ENCODE data around the gene GSK3B. TPM values are rescaled to one million over a fixed set of nuclear protein-coding genes. Genes with fewer than 3 reads are reported as not detected.

GSK3B gene
- total RNA-seq, 3 donors from 2014 or later = 28.3 to 29.2 (median 28.5) TPM

GRCh38 chr3:119794971-119795612, 299.2 kb downstream of the GSK3B start:
- H3K36me3 Mint-ChIP-seq (ENCODE audit: insufficient read depth) = no peaks in the 10 kb centered on the region
- H3K27me3 Mint-ChIP-seq (ENCODE audit: low read depth) = peaks cover 6% of the 10 kb centered on the region
- ATAC-seq = no peak
- H3K4me1 Mint-ChIP-seq (ENCODE audit: low read depth) = no peaks in the 10 kb centered on the region
- DNase-seq = no peak
- H3K9me3 Mint-ChIP-seq = no peaks in the 10 kb centered on the region
- no peak overlapping the region for H3K4me3 Mint-ChIP-seq

DNA sequence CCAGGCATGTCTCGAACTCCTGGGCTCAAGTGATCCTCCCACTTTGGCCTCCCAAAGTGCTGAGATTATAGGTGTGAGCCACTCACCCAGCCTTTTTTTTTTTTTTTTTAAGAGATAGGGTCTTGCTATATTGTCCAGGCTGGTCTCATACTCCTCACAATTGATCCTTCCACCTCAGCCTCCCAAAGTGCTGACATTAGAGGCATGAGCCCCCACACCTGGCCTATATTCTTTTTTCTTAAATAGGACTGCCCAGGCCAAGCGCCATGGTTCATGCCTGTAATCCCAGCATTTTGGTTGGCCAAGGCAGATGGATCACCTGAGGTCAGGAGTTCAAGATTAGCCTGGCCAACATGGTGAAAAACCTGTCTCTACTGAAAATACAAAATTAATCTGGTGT, 299.8 kb downstream of the GSK3B start:
- H3K27me3 Mint-ChIP-seq (ENCODE audit: low read depth) = peaks cover 6% of the 10 kb centered on the region
- H3K36me3 Mint-ChIP-seq (ENCODE audit: insufficient read depth) = no peaks in the 10 kb centered on the region
- H3K9me3 Mint-ChIP-seq = no peaks in the 10 kb centered on the region
- no peaks in the 10 kb centered on the region for H3K4me1 Mint-ChIP-seq (ENCODE audit: low read depth)
- DNase-seq = no peak
- no peak for ATAC-seq
- H3K4me3 Mint-ChIP-seq = no peak overlapping the region

DNA sequence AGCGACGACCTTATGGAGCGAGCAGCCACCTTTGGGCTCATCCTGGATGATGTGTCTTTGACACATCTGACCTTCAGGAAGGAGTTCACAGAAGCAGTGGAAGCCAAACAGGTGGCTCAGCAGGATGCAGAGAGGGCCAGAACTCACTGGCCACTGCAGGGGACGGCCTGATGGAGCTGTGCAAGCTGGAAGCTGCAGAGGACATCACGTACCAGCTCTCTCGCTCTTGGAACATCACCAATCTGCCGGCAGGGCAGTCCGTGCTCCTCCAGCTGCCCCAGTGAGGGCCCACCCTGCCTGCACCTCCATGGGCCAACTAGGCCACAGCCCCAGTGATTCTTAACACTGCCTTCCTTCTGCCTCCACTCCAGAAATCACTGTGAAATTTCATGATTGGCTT, 302.0 kb downstream of the GSK3B start:
- Mint-ChIP-seq H3K36me3 (ENCODE audit: insufficient read depth) (no peaks in the 10 kb centered on the region), H3K27me3 (ENCODE audit: low read depth) (no peaks in the 10 kb centered on the region), H3K4me1 (ENCODE audit: low read depth) (no peaks in the 10 kb centered on the region), H3K4me3 (no peak overlapping the region), H3K9me3 (no peaks in the 10 kb centered on the region)
- no peak for ATAC-seq
- DNase-seq = no peak

GRCh38 chr3:119790369-119790768, 303.9 kb downstream of the GSK3B start:
- DNase-seq (no peak), ATAC-seq (no peak)
- Mint-ChIP-seq H3K9me3 (no peaks in the 10 kb centered on the region), H3K27me3 (ENCODE audit: low read depth) (no peaks in the 10 kb centered on the region), H3K36me3 (ENCODE audit: insufficient read depth) (no peaks in the 10 kb centered on the region), H3K4me3 (no peak overlapping the region), H3K4me1 (ENCODE audit: low read depth) (no peaks in the 10 kb centered on the region)

GRCh38 chr3:119786409-119786808, 307.8 kb downstream of the GSK3B start:
- Mint-ChIP-seq H3K4me3 (no peak overlapping the region), H3K9me3 (no peaks in the 10 kb centered on the region), H3K27me3 (ENCODE audit: low read depth) (no peaks in the 10 kb centered on the region), H3K36me3 (ENCODE audit: insufficient read depth) (no peaks in the 10 kb centered on the region), H3K4me1 (ENCODE audit: low read depth) (no peaks in the 10 kb centered on the region)
- ATAC-seq = no peak
- DNase-seq = no peak

DNA sequence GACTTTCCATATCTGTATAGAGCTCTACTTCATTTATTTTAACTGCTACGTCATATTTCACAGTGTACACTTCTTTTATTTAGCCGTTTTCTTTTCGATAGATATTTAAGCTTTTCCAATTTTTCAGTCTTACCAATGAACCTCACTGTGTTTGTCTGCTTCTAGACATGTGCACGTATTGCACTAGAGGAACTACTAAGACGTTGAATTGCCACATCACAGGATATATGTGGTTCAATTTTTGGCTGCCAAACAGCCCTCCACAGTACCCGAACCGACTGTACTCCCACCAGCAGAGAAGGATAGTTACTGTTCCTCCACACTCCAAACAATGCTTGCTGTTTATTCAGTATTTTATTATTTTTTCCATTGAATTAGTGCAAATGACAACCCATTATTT, 310.4 kb downstream of the GSK3B start:
- H3K9me3 Mint-ChIP-seq = no peaks in the 10 kb centered on the region

GRCh38 chr3:119783255-119783654, 311.0 kb downstream of the GSK3B start:
- DNase-seq (no peak), ATAC-seq (no peak)
- Mint-ChIP-seq H3K4me1 (ENCODE audit: low read depth) (peaks cover 4% of the 10 kb centered on the region), H3K36me3 (ENCODE audit: insufficient read depth) (no peaks in the 10 kb centered on the region), H3K27me3 (ENCODE audit: low read depth) (no peaks in the 10 kb centered on the region), H3K9me3 (no peaks in the 10 kb centered on the region), H3K4me3 (no peak overlapping the region)

More for the DNA sequence above, 310.4 kb downstream of the GSK3B start:
- H3K27me3 Mint-ChIP-seq (ENCODE audit: low read depth) = no peaks in the 10 kb centered on the region
- H3K4me3 Mint-ChIP-seq = no peak overlapping the region
- no peak for DNase-seq
- no peak for ATAC-seq
- no peaks in the 10 kb centered on the region for H3K36me3 Mint-ChIP-seq (ENCODE audit: insufficient read depth)
- H3K4me1 Mint-ChIP-seq (ENCODE audit: low read depth) = peaks cover 4% of the 10 kb centered on the region

DNA sequence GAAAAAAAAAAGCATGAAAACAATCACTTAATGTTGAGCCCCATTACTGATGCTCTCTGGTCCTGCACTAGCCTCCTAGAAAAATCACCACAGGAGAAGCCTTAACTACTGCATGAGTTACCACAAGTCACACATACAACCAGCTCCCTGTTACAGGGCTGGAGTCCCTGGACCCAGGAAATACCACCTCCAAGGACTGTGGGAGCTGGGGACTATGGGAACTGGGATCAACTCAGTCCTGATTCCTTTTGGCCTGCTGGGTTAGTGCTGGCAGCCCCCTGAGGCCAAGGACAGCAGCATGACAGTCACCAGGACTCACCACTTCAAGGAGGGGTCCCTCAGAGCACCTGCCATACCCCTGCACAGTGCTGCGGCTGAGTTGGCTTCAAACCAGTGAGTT, 311.8 kb downstream of the GSK3B start:
- Mint-ChIP-seq H3K4me1 (ENCODE audit: low read depth) (peaks cover 4% of the 10 kb centered on the region), H3K9me3 (no peaks in the 10 kb centered on the region), H3K4me3 (no peak overlapping the region), H3K36me3 (ENCODE audit: insufficient read depth) (no peaks in the 10 kb centered on the region), H3K27me3 (ENCODE audit: low read depth) (no peaks in the 10 kb centered on the region)
- DNase-seq (no peak), ATAC-seq (no peak)

- H3K4me3 Mint-ChIP-seq = no peak within 1 kb of the TSS
- no peak for ATAC-seq
- peaks cover under 1% of the 10 kb centered on the region for H3K9me3 Mint-ChIP-seq
- DNase-seq = no peak
- peaks cover 4% of the 10 kb centered on the region for H3K4me1 Mint-ChIP-seq (ENCODE audit: low read depth)
- H3K27me3 Mint-ChIP-seq (ENCODE audit: low read depth) = no peaks in the 10 kb centered on the region
- no peaks in the 10 kb centered on the region for H3K36me3 Mint-ChIP-seq (ENCODE audit: insufficient read depth)
These were observed 312.7 kb downstream of the GSK3B start, which contains the start of gene NR1I2 for GRCh38 chr3:119781330-119782198. Gene NR1I2 (plus strand): TSS chr3:119782101.

DNA sequence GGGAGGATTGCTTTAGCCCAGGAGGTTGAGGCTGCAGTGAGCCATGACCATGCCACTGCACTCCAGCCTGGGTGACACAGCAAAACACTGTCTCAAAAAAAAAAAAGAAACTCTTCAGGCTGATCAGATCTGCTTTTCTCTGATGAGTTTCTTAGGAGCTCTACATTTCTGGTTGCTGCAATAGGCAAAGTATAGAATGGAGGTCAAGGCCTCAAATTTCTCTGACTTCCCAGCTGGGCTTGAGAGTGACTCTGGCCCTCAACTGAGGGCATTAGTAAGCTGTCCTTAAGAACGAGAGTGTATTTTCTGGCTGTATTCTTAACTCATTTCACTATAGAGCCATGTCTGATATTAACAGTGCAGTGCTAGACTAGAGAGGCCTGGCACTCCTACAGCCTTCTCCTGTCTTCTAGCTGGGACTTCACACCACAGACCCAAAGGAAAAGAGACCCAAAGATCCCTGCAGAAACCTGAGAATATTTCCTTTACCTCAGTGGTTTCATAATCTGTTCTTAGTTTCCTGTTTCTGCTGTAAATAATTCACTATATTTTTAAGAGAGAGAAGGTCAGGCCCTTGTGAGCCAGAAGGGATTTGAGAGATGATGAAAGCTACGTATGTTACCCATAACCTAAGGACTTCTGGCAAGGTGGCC, 314.4 kb downstream of the GSK3B start:
- H3K4me1 Mint-ChIP-seq (ENCODE audit: low read depth) = peaks cover 4% of the 10 kb centered on the region
- no peak overlapping the region for H3K4me3 Mint-ChIP-seq
- no peaks in the 10 kb centered on the region for H3K27me3 Mint-ChIP-seq (ENCODE audit: low read depth)
- DNase-seq (no peak), ATAC-seq (no peak)
- peaks cover 9% of the 10 kb centered on the region for H3K9me3 Mint-ChIP-seq
- no peaks in the 10 kb centered on the region for H3K36me3 Mint-ChIP-seq (ENCODE audit: insufficient read depth)

- Mint-ChIP-seq H3K9me3 (peaks cover 9% of the 10 kb centered on the region), H3K4me3 (no peak overlapping the region), H3K36me3 (ENCODE audit: insufficient read depth) (no peaks in the 10 kb centered on the region), H3K27me3 (ENCODE audit: low read depth) (no peaks in the 10 kb centered on the region), H3K4me1 (ENCODE audit: low read depth) (peaks cover 4% of the 10 kb centered on the region)
- DNase-seq (no peak), ATAC-seq (no peak)
These were observed 315.4 kb downstream of the GSK3B start for GRCh38 chr3:119778811-119779210.

DNA sequence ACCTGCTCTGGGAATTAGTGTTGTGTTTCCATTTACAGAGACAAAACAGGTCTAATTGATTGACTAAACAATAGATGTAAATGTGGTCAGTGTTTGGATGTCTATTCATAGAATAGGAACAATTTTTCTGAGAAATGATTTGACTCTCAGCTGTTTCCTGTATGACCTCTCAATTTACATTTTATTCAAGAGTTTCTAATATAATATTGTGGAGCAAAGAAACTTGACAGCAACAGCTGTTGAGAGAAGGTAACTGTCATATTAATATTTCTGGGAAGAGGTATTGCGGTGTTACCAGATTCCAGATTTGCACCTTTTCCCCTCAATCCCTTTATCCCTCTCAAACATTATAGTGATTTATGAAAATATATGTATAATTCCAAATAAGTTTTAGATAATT, 316.1 kb downstream of the GSK3B start:
- ATAC-seq (no peak), DNase-seq (no peak)
- Mint-ChIP-seq H3K4me3 (no peak overlapping the region), H3K27me3 (ENCODE audit: low read depth) (peaks cover 2% of the 10 kb centered on the region), H3K9me3 (peaks cover 9% of the 10 kb centered on the region), H3K36me3 (ENCODE audit: insufficient read depth) (no peaks in the 10 kb centered on the region), H3K4me1 (ENCODE audit: low read depth) (peaks cover 4% of the 10 kb centered on the region)

DNA sequence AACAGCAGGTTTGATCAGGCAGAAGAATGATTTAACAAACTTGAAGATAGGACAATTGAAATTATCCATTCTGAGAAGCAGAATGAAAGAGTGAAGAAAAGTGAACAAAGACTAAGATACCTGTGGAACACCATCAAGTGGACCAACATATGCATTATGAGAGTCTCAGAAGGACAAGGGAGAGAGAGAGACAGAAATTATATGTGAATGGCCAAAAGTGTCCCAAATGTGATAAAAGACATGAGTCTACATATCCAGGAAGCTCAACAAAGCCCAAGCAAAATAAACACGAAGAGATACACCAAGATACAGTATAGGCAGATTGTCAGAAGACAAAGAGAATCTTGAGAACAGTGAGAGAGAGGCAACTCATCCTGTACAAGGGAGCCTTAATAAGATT, 317.9 kb downstream of the GSK3B start:
- Mint-ChIP-seq H3K36me3 (ENCODE audit: insufficient read depth) (no peaks in the 10 kb centered on the region), H3K4me3 (no peak overlapping the region), H3K4me1 (ENCODE audit: low read depth) (peaks cover 4% of the 10 kb centered on the region), H3K9me3 (peaks cover 9% of the 10 kb centered on the region), H3K27me3 (ENCODE audit: low read depth) (peaks cover 2% of the 10 kb centered on the region)
- DNase-seq (no peak), ATAC-seq (no peak)

- DNase-seq = no peak
- no peak overlapping the region for H3K4me3 Mint-ChIP-seq
These were observed 319.8 kb downstream of the GSK3B start for GRCh38 chr3:119774444-119774843.

More at GRCh38 chr3:119774444-119774843, 319.8 kb downstream of the GSK3B start:
- Mint-ChIP-seq H3K9me3 (peaks cover 9% of the 10 kb centered on the region), H3K4me1 (ENCODE audit: low read depth) (no peaks in the 10 kb centered on the region), H3K36me3 (ENCODE audit: insufficient read depth) (no peaks in the 10 kb centered on the region), H3K27me3 (ENCODE audit: low read depth) (peaks cover 4% of the 10 kb centered on the region)
- no peak for ATAC-seq
